Testis (tissue), 2 donors: Measurements from ENCODE around the gene ZNF556.

Source experiments
- CTCF ChIP-seq, 3 experiments: fragments of 450-650 bp in 2 of 3; fragments of 200-600 bp in 1 of 3; sonication (generic) in 1 of 3; IDR thresholded peaks; one replicate each; pipeline ENCODE4 v1.5.1; 2016 to 2019; ENCODE audit warnings: antibody characterized with exemption in 3 of 3, mild to moderate bottlenecking in 2 of 3, moderate library complexity in 1 of 3
- POLR2A ChIP-seq: fragments of 450-650 bp; IDR thresholded peaks from one replicate; pipeline ENCODE4 v1.6.1; 2017; ENCODE audit warnings: antibody characterized with exemption, mild to moderate bottlenecking, moderate library complexity

- TF ChIP-seq CTCF (IDR thresholded peaks at IDR 0.05) = peak; percentile 40 to 66 (median 63)
- TF ChIP-seq POLR2A = no peak
Measured at GRCh38 chr19:2887391-2887914, 20.3 kb downstream of the ZNF556 start.
